Common myeloid progenitor, CD34-positive (primary cell): ENCODE data around the gene DLX6.

ENCODE experiments used
- CTCF ChIA-PET: fragments of 350-600 bp; sonication (Branson Sonifier 250); formaldehyde crosslinking; loops from one replicate; lab custom pipeline; 2021; ENCODE audit warnings: antibody characterized with exemption; lab: Charles Lee
- POLR2A ChIA-PET: fragments of 350-600 bp; sonication (Branson Sonifier 250); formaldehyde crosslinking; loops from one replicate; lab custom pipeline; 2021; ENCODE audit warnings: antibody characterized with exemption; lab: Charles Lee
- DNase-seq, 3 donors: peaks; one replicate each; pipeline versions ENCODE4 v3.0.0 to v3.0.0-alpha.2; 2013
- H3K27ac ChIP-seq, 2 experiments: 1 replicate in 1 of 2; 2 replicates in 1 of 2; pipeline ENCODE4 v1.7.0; 2013; ENCODE audit warnings: inconsistent platforms in 2 of 2, low read length in 2 of 2, mild to moderate bottlenecking in 2 of 2, low read depth in 1 of 2, moderate library complexity in 1 of 2; ENCODE audit not compliant: severe bottlenecking in 2 of 2, insufficient read depth in 1 of 2, poor library complexity in 1 of 2
- H3K27me3 ChIP-seq, 5 experiments: replicated peaks in 2 of 5; 1 replicate in 3 of 5; 2 replicates in 2 of 5; pipeline versions ENCODE4 v1.6.1 to v1.7.0; 2013; ENCODE audit warnings: low read length in 4 of 5, mild to moderate bottlenecking in 2 of 5, moderate library complexity in 2 of 5, inconsistent platforms in 1 of 5; ENCODE audit not compliant: insufficient read depth in 5 of 5, control insufficient read depth in 4 of 5
- H3K36me3 ChIP-seq, 4 experiments: 1 replicate in 2 of 4; 2 replicates in 2 of 4; pipeline versions ENCODE4 v1.6.1 to v1.7.0; 2013; ENCODE audit warnings: low read length in 3 of 4, control low read depth in 1 of 4, mild to moderate bottlenecking in 1 of 4; ENCODE audit not compliant: control insufficient read depth in 4 of 4, insufficient read depth in 4 of 4
- H3K4me1 ChIP-seq, 4 experiments: 1 replicate in 3 of 4; 2 replicates in 1 of 4; pipeline versions ENCODE4 v1.6.1 to v1.7.1; 2013; ENCODE audit warnings: low read length in 3 of 4, mild to moderate bottlenecking in 3 of 4, control low read depth in 1 of 4, inconsistent platforms in 1 of 4, moderate library complexity in 1 of 4; ENCODE audit not compliant: control insufficient read depth in 4 of 4, insufficient read depth in 4 of 4; ENCODE audit errors: control extremely low read depth in 1 of 4
- H3K4me3 ChIP-seq, 7 experiments: 1 replicate in 4 of 7; 2 replicates in 3 of 7; pipeline versions ENCODE4 v1.5.1 to v1.7.0; 2013; ENCODE audit warnings: mild to moderate bottlenecking in 7 of 7, low read length in 6 of 7, moderate library complexity in 6 of 7, inconsistent platforms in 2 of 7, low read depth in 2 of 7, control low read depth in 1 of 7; ENCODE audit not compliant: insufficient read depth in 4 of 7, control insufficient read depth in 1 of 7; ENCODE audit errors: extremely low read depth in 1 of 7
- H3K9me3 ChIP-seq, 5 experiments: 1 replicate in 4 of 5; 2 replicates in 1 of 5; pipeline versions ENCODE4 v1.6.1 to v1.7.1; 2013; ENCODE audit warnings: low read length in 4 of 5, mild to moderate bottlenecking in 2 of 5, inconsistent platforms in 1 of 5, low read depth in 1 of 5, moderate library complexity in 1 of 5; ENCODE audit not compliant: control insufficient read depth in 4 of 5, insufficient read depth in 2 of 5; ENCODE audit errors: control extremely low read depth in 1 of 5
- WGBS: methylation state at CpG from one replicate; pipeline ENCODE4 v1.1.5; 2013; ENCODE audit not compliant: insufficient coverage; 5-methylcytosine and 5-hydroxymethylcytosine counted together

DLX6 gene

GRCh38 chr7:96995406-96996110 is 9.8 kb upstream of the DLX6 start:
- WGBS, result 11% methylated on average over 5 of the region's 6 CpGs
- CTCF ChIA-PET, result no interaction called here
- H3K9me3 ChIP-seq, result peaks cover 0 to 12% (median 3%) of the 10 kb centered on the region in 5 experiments
- H3K4me3 ChIP-seq, result no peak overlapping the region
- H3K27me3 ChIP-seq, result peaks cover 28 to 98% (median 67%) of the 10 kb centered on the region in 5 experiments
- POLR2A ChIA-PET, result no interaction called here
- H3K36me3 ChIP-seq, result no peaks in the 10 kb centered on the region
- H3K4me1 ChIP-seq, result no peaks in the 10 kb centered on the region
- no peak overlapping the region for H3K27ac ChIP-seq
- DNase-seq, result peak in 1 of 3 donors; percentile 0

- H3K9me3 ChIP-seq, result peaks cover 0 to 12% (median 3%) of the 10 kb centered on the region in 5 experiments
- no peak overlapping the region for H3K4me3 ChIP-seq
- no peaks in the 10 kb centered on the region for H3K36me3 ChIP-seq
- CTCF ChIA-PET, result no interaction called here
- H3K27ac ChIP-seq, result no peak overlapping the region
- H3K4me1 ChIP-seq, result no peaks in the 10 kb centered on the region
- DNase-seq, result peak in 1 of 3 donors; percentile 34
- POLR2A ChIA-PET, result no interaction called here
- 5% methylated on average over 17 of the region's 32 CpGs for WGBS
- peaks cover 33 to 99% (median 67%) of the 10 kb centered on the region in 5 experiments for H3K27me3 ChIP-seq
Measured at GRCh38 chr7:96996111-96996957, 9.0 kb upstream of the DLX6 start.

- H3K9me3 ChIP-seq, result peaks cover 0 to 12% (median 3%) of the 10 kb centered on the region in 5 experiments
- no peaks in the 10 kb centered on the region for H3K4me1 ChIP-seq
- peaks cover 36 to 100% (median 67%) of the 10 kb centered on the region in 5 experiments for H3K27me3 ChIP-seq
- no peak for DNase-seq
- H3K36me3 ChIP-seq, result no peaks in the 10 kb centered on the region
- ChIA-PET CTCF (no interaction called here), POLR2A (no interaction called here)
- 8% methylated on average over 10 of the region's 14 CpGs for WGBS
- H3K4me3 ChIP-seq, result no peak overlapping the region
- no peak overlapping the region for H3K27ac ChIP-seq
Measured at GRCh38 chr7:96996958-96997511, 8.3 kb upstream of the DLX6 start.

DNA sequence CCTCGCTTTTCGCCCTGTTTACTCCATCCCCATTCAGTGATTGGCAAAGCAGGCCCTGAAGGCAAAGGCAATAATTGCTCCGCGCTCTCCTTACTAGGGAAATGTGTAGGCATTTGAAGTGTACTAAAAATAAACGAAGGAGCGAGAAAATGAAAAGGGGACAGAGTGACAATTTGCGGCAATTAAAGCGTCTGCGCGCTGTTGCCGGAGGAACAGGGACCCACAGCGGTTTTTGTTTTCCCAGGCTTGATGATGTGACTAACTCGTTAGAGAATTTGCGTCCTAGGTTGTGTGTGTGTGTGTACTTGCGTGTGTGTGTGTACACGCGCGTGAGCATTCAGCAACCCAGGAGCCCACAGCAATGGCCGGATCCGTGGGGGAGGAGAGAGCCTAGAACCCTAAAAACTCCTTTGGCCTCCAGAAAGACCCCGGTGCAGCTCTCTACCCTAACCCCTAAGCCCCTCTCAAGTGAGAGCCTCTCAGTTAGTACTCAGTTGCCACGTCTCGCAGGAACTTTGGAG is 7.8 kb upstream of the DLX6 start:
- H3K9me3 ChIP-seq, result peaks cover 0 to 14% (median 3%) of the 10 kb centered on the region in 5 experiments
- H3K4me3 ChIP-seq, result no peak overlapping the region
- no peaks in the 10 kb centered on the region for H3K4me1 ChIP-seq
- no peaks in the 10 kb centered on the region for H3K36me3 ChIP-seq
- POLR2A ChIA-PET, result no interaction called here
- CTCF ChIA-PET, result interaction anchor here (0.8 kb wide), 1 partner anchor 24 kb away, joined by 3 read pairs; no protein-coding TSS in a partner anchor
- 17% methylated on average over 16 of the region's 23 CpGs for WGBS
- H3K27me3 ChIP-seq, result peaks cover 36 to 100% (median 62%) of the 10 kb centered on the region in 5 experiments
- H3K27ac ChIP-seq, result no peak overlapping the region
- DNase-seq, result peak in 1 of 3 donors; percentile 16

GRCh38 chr7:96998333-96998732 is 7.0 kb upstream of the DLX6 start:
- POLR2A ChIA-PET, result interaction anchor here (1.3 kb wide), 1 partner anchor 8 kb away, joined by 4 read pairs; no protein-coding TSS in a partner anchor
- H3K27me3 ChIP-seq, result peaks cover 36 to 100% (median 63%) of the 10 kb centered on the region in 5 experiments
- CTCF ChIA-PET, result interaction anchor here (0.8 kb wide), 1 partner anchor 24 kb away, joined by 3 read pairs; no protein-coding TSS in a partner anchor
- H3K4me3 ChIP-seq, result no peak overlapping the region
- H3K9me3 ChIP-seq, result peaks cover 0 to 11% (median 3%) of the 10 kb centered on the region in 5 experiments
- H3K27ac ChIP-seq, result no peak overlapping the region
- DNase-seq, result peak in 1 of 3 donors; percentile 2
- 19% methylated on average over 2 of the region's 11 CpGs for WGBS
- no peaks in the 10 kb centered on the region for H3K36me3 ChIP-seq
- no peaks in the 10 kb centered on the region for H3K4me1 ChIP-seq

DNA sequence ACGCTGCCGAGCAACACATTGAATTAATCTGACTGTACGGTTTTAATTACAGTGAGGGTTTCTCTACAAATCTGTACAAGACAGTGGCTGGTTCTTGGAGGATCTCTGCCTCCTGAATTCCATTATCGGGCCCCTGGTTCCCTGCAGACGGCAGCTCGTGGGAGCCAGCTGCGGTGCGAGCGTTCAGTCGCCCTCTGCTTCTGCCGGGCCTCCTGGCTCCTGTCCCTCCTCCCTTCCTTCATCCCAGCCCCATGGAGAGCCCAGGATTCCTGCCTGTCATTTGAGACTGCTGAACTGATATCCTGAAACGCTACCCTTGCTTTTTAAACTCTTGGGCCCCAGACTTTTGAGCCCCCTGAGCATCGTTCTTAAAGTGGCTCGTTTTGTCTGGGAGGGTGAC is 6.6 kb upstream of the DLX6 start:
- H3K27ac ChIP-seq, result no peak overlapping the region
- 5% methylated on average over 12 of the region's 14 CpGs for WGBS
- peaks cover 36 to 100% (median 64%) of the 10 kb centered on the region in 5 experiments for H3K27me3 ChIP-seq
- no peak for DNase-seq
- ChIA-PET CTCF (interaction anchor here (0.8 to 2.5 kb wide), 3 partner anchors 11 to 29 kb away, joined by 3 to 7 read pairs (median 3); no protein-coding TSS in a partner anchor), POLR2A (interaction anchor here (1.3 kb wide), 1 partner anchor 9 kb away, joined by 4 read pairs; no protein-coding TSS in a partner anchor)
- peaks cover 0 to under 1% (median 0%) of the 10 kb centered on the region in 4 experiments for H3K4me1 ChIP-seq
- H3K36me3 ChIP-seq, result no peaks in the 10 kb centered on the region
- H3K9me3 ChIP-seq, result peaks cover 0 to 6% (median 2%) of the 10 kb centered on the region in 5 experiments
- H3K4me3 ChIP-seq, result no peak overlapping the region
